Measurements from ENCODE around the gene HYAL3. TPM values are rescaled to one million over a fixed set of nuclear protein-coding genes. Genes with fewer than 3 reads are reported as not detected.

HYAL3 gene
- total and polyA plus RNA-seq, 2 of the 8 experiments (the other 6 are each of a cell fraction or from before 2014, with no cell fraction given), result 3.2 to 12.2 TPM

- no peak for TF ChIP-seq SP2 (IDR thresholded peaks at IDR 0.05; ENCODE audit: low read length)
Measured at GRCh38 chr3:50278880-50279224, 20.4 kb downstream of the HYAL3 start, which contains the start of gene LSMEM2 (continued).

Data from H1 (cell line).